Measurements from ENCODE around the gene PEX11G. TPM values are rescaled to one million over a fixed set of nuclear protein-coding genes. Genes with fewer than 3 reads are reported as not detected.

The PEX11G gene
- total RNA-seq, 1 experiment from 2014 or later, result 2.9 TPM

- ATAC-seq (no peak), DNase-seq (ENCODE audit: low read depth, low spot score) (no peak)
- TF ChIP-seq REST (IDR thresholded peaks at IDR 0.05; ENCODE audit: insufficient read depth in 1 of 2, low read depth in 2 of 2, low read length in 1 of 2) (no peak), SIN3A (IDR thresholded peaks at IDR 0.05; ENCODE audit: borderline replicate concordance, insufficient read depth, low read depth, low read length) (no peak), TCF7L2 (IDR thresholded peaks at IDR 0.05; ENCODE audit: low read depth, low read length) (no peak), POLR2AphosphoS5 (IDR thresholded peaks at IDR 0.05; ENCODE audit: low read depth, low read length) (no peak), CTCF (IDR thresholded peaks at IDR 0.05) (no peak)
- CTCF ChIA-PET, result interaction anchor here (0.6 kb wide), 1 partner anchor 279 kb away, joined by 6 read pairs; no protein-coding TSS in a partner anchor
- intact Hi-C loops (cut with micrococcal nuclease; ENCODE audit: unreplicated experiment) (no loop called here), in situ Hi-C loops (cut with HindIII; ENCODE audit: low pct_unique_long_range_greater_than_20kb, low sequenced_read_pairs) (no loop called here)
- Histone ChIP-seq H3K36me3 (ENCODE audit: control insufficient read depth, insufficient read depth, low read length) (no peaks in the 10 kb centered on the region; the same call in 1 of the 2 replicates), H3K27me3 (ENCODE audit: control insufficient read depth, insufficient read depth, low read length) (no peaks in the 10 kb centered on the region), H3K4me3 (ENCODE audit: low read depth in 2 of 2, low read length in 2 of 2) (no peak overlapping the region), H3K27ac (ENCODE audit: low read length) (no peak overlapping the region), H3K4me1 (ENCODE audit: control insufficient read depth, insufficient read depth, low read length) (peaks cover 3% of the 10 kb centered on the region), H3K9me3 (ENCODE audit: control insufficient read depth, insufficient read depth, low read depth, low read length) (no peaks in the 10 kb centered on the region)
- POLR2A ChIA-PET, result interaction anchor here (0.5 to 0.6 kb wide), 2 partner anchors 14 to 72 kb away, joined by 3 to 5 read pairs; no protein-coding TSS in a partner anchor
- no TSS peak for BruUV-seq (replicated peaks)
Observed at GRCh38 chr19:7520131-7521051, 31.6 kb upstream of the PEX11G start.

- no peak for DNase-seq (ENCODE audit: low read depth, low spot score)
- CTCF ChIA-PET, result interaction anchor here (0.6 kb wide), 1 partner anchor 280 kb away, joined by 6 read pairs; no protein-coding TSS in a partner anchor
- no peak overlapping the region for H3K27ac ChIP-seq (ENCODE audit: low read length)
- intact Hi-C loops (cut with micrococcal nuclease; ENCODE audit: unreplicated experiment) (no loop called here), in situ Hi-C loops (cut with HindIII; ENCODE audit: low pct_unique_long_range_greater_than_20kb, low sequenced_read_pairs) (no loop called here)
- no peak for ATAC-seq
- H3K27me3 ChIP-seq (ENCODE audit: control insufficient read depth, insufficient read depth, low read length), result no peaks in the 10 kb centered on the region
- H3K36me3 ChIP-seq (ENCODE audit: control insufficient read depth, insufficient read depth, low read length), result no peaks in the 10 kb centered on the region; the same call in 1 of the 2 replicates
- POLR2A ChIA-PET, result interaction anchor here (0.5 to 0.6 kb wide), 2 partner anchors 13 to 71 kb away, joined by 3 to 5 read pairs; no protein-coding TSS in a partner anchor
- H3K4me3 ChIP-seq (ENCODE audit: low read depth in 2 of 2, low read length in 2 of 2), result no peak overlapping the region
- TF ChIP-seq SIN3A (IDR thresholded peaks at IDR 0.05; ENCODE audit: borderline replicate concordance, insufficient read depth, low read depth, low read length) (no peak), REST (IDR thresholded peaks at IDR 0.05; ENCODE audit: insufficient read depth in 1 of 2, low read depth in 2 of 2, low read length in 1 of 2) (no peak), TCF7L2 (IDR thresholded peaks at IDR 0.05; ENCODE audit: low read depth, low read length) (no peak), POLR2AphosphoS5 (IDR thresholded peaks at IDR 0.05; ENCODE audit: low read depth, low read length) (no peak), CTCF (IDR thresholded peaks at IDR 0.05) (no peak)
- no peaks in the 10 kb centered on the region for H3K9me3 ChIP-seq (ENCODE audit: control insufficient read depth, insufficient read depth, low read depth, low read length)
- no TSS peak for BruUV-seq (replicated peaks)
- H3K4me1 ChIP-seq (ENCODE audit: control insufficient read depth, insufficient read depth, low read length), result peaks cover 5% of the 10 kb centered on the region
Observed at GRCh38 chr19:7519361-7520130, 30.7 kb upstream of the PEX11G start.
